GM12878 (cell line): ENCODE data around the gene GALNT9. TPM values are rescaled to one million over a fixed set of nuclear protein-coding genes. Genes with fewer than 3 reads are reported as not detected.

Experiments
- ATAC-seq: fragments of 200-7000 bp; cut with Tn5 transposase; 3 replicates; pipeline ENCODE4 v1.9.1; 2020; ENCODE audit warnings: mild to moderate bottlenecking, moderate library complexity
- BruUV-seq: library from RNA; stranded (reverse); fragments of 400-500 nt; replicated peaks from 2 replicates; lab custom pipeline; 2021; lab: Mats Ljungman, UMichigan
- CTCF ChIA-PET: fragments of 300-600 bp; sonication (Branson Sonifier 250); formaldehyde crosslinking; extraction: SDS; loops from one replicate; lab custom pipeline; 2021; ENCODE audit warnings: inconsistent platforms; lab: Yijun Ruan, JAX
- POLR2A ChIA-PET: fragments of 350-600 bp; formaldehyde crosslinking; extraction: SDS; loops from one replicate; lab custom pipeline; 2021; ENCODE audit warnings: inconsistent platforms; lab: Charles Lee
- RAD21 ChIA-PET: fragments of 300-600 bp; sonication (Branson Sonifier 250); formaldehyde crosslinking; loops from one replicate; lab custom pipeline; 2023; ENCODE audit warnings: antibody characterized with exemption; ENCODE audit not compliant: unreplicated experiment; lab: Charles Lee
- SMC1A ChIA-PET: fragments of 300-600 bp; sonication (Branson Sonifier 250); formaldehyde crosslinking; loops from one replicate; lab custom pipeline; 2023; ENCODE audit not compliant: unreplicated experiment, uncharacterized antibody; lab: Charles Lee
- DNase-seq: peaks from one replicate; pipeline ENCODE4 v3.0.0-alpha.2; 2011; ENCODE audit warnings: low read depth, low spot score
- FAIRE-seq: peaks from 3 replicates; lab custom pipeline; 2011; peaks lifted over from hg19 to GRCh38; lab: Jason Lieb, UNC
- H2AFZ ChIP-seq: 2 replicates; pipeline ENCODE4 v1.6.0; 2011; ENCODE audit warnings: low read depth, low read length, control low read depth; ENCODE audit not compliant: control insufficient read depth
- H3K27ac ChIP-seq: 2 replicates; pipeline ENCODE4 v1.5.1; 2011; ENCODE audit warnings: control low read depth; ENCODE audit not compliant: control insufficient read depth, insufficient read depth
- H3K27me3 ChIP-seq, 2 experiments: replicated peaks in 1 of 2; 2 replicates each; pipeline versions ENCODE4 v1.6.0 to v1.6.1; 2011; ENCODE audit warnings: low read length in 1 of 2; ENCODE audit not compliant: control insufficient read depth in 2 of 2, insufficient read depth in 2 of 2
- H3K36me3 ChIP-seq, 2 experiments: 2 replicates each; pipeline ENCODE4 v1.5.1; 2011; ENCODE audit warnings: low read length in 1 of 2; ENCODE audit not compliant: control insufficient read depth in 2 of 2, insufficient read depth in 2 of 2
- H3K4me1 ChIP-seq: 2 replicates; pipeline ENCODE4 v1.6.1; 2011; ENCODE audit warnings: mild to moderate bottlenecking, low read length, moderate library complexity, mixed read lengths; ENCODE audit not compliant: control insufficient read depth, insufficient read depth
- H3K4me2 ChIP-seq: 2 replicates; pipeline ENCODE4 v1.6.0; 2011; ENCODE audit warnings: control low read depth; ENCODE audit not compliant: control insufficient read depth, insufficient read depth
- H3K4me3 ChIP-seq: fragments of 200-600 bp; sonication (generic); 2 replicates; pipeline ENCODE4 v1.5.1; 2016
- H3K79me2 ChIP-seq: 2 replicates; pipeline ENCODE4 v1.6.0; 2011; ENCODE audit warnings: low read length; ENCODE audit not compliant: control insufficient read depth, insufficient read depth
- H3K9ac ChIP-seq: 2 replicates; pipeline ENCODE4 v1.8.0; 2011; ENCODE audit warnings: low read length, control low read depth, mixed read lengths; ENCODE audit not compliant: control insufficient read depth, insufficient read depth
- H3K9me3 ChIP-seq: replicated peaks from 3 replicates; pipeline ENCODE4 v1.5.1; 2011; ENCODE audit warnings: mild to moderate bottlenecking, low read length; ENCODE audit not compliant: control insufficient read depth, insufficient read depth
- H4K20me1 ChIP-seq: 2 replicates; pipeline ENCODE4 v1.6.0; 2011; ENCODE audit not compliant: control insufficient read depth, insufficient read depth
- BHLHE40 ChIP-seq, 2 experiments: fragments of 450-650 bp in 1 of 2; IDR thresholded peaks; 2 replicates each; pipeline ENCODE4 v1.6.1; 2011 to 2017; ENCODE audit warnings: low read depth in 2 of 2, borderline replicate concordance in 1 of 2, improper control_type of control experiment in 1 of 2, low read length in 1 of 2, mild to moderate bottlenecking in 1 of 2
- CBFB ChIP-seq: IDR thresholded peaks from 2 replicates; pipeline ENCODE4 v1.6.1; 2016; ENCODE audit warnings: antibody characterized with exemption, low read depth
- CHD4 ChIP-seq: fragments of 200-600 bp; sonication (generic); IDR thresholded peaks from 2 replicates; pipeline ENCODE4 v1.6.1; 2016; ENCODE audit warnings: mild to moderate bottlenecking
- EZH2 ChIP-seq: IDR thresholded peaks from 2 replicates; pipeline ENCODE4 v1.6.1; 2012; ENCODE audit warnings: low read depth, mild to moderate bottlenecking, control low read depth, inconsistent platforms, low read length, borderline replicate concordance; ENCODE audit not compliant: control insufficient read depth
- HDAC2 ChIP-seq: fragments of 200-600 bp; sonication (generic); IDR thresholded peaks from 2 replicates; pipeline ENCODE4 v1.6.1; 2017
- IRF4 ChIP-seq: IDR thresholded peaks from 2 replicates; pipeline ENCODE4 v1.6.1; 2011; ENCODE audit warnings: low read depth, low read length
- IRF5 ChIP-seq: fragments of 450-650 bp; IDR thresholded peaks from 2 replicates; pipeline ENCODE4 v1.6.1; 2017; ENCODE audit warnings: borderline replicate concordance
- KAT2A ChIP-seq: conservative IDR thresholded peaks from 2 replicates; pipeline ENCODE4 v1.6.1; 2011; ENCODE audit warnings: low read depth, low read length; ENCODE audit not compliant: control insufficient read depth
- MEF2B ChIP-seq: fragments of 450-650 bp; IDR thresholded peaks from 2 replicates; pipeline ENCODE4 v1.6.1; 2018; ENCODE audit warnings: mild to moderate bottlenecking, moderate library complexity; ENCODE audit not compliant: partially characterized antibody, poor library complexity, severe bottlenecking
- MTA2 ChIP-seq: fragments of 450-650 bp; IDR thresholded peaks from 2 replicates; pipeline ENCODE4 v1.6.1; 2016; ENCODE audit warnings: low read depth, mild to moderate bottlenecking, moderate library complexity
- NFIC ChIP-seq: IDR thresholded peaks from 2 replicates; pipeline ENCODE4 v1.6.1; 2012; ENCODE audit warnings: low read depth, mild to moderate bottlenecking, inconsistent platforms, low read length, moderate library complexity
- PBX3 ChIP-seq: IDR thresholded peaks from 2 replicates; pipeline ENCODE4 v1.6.1; 2011; ENCODE audit warnings: mild to moderate bottlenecking, low read depth, low read length, moderate library complexity; ENCODE audit not compliant: insufficient replicate concordance
- RAD21 ChIP-seq: IDR thresholded peaks from 2 replicates; pipeline ENCODE4 v1.6.1; 2011; ENCODE audit warnings: mild to moderate bottlenecking, low read depth, low read length, moderate library complexity; ENCODE audit not compliant: insufficient read depth
- RFX5 ChIP-seq: IDR thresholded peaks from 2 replicates; pipeline ENCODE4 v1.6.1; 2011; ENCODE audit warnings: low read depth, low read length, improper control_type of control experiment
- TARDBP ChIP-seq: IDR thresholded peaks from 2 replicates; pipeline ENCODE4 v1.6.1; 2016; ENCODE audit warnings: borderline replicate concordance
- ZNF384 ChIP-seq: IDR thresholded peaks from 2 replicates; pipeline ENCODE4 v1.6.1; 2012; ENCODE audit warnings: low read depth, mild to moderate bottlenecking, low read length, improper control_type of control experiment, borderline replicate concordance
- ZSCAN29 ChIP-seq: fragments of 450-650 bp; IDR thresholded peaks from 2 replicates; pipeline ENCODE4 v1.6.1; 2017; ENCODE audit warnings: mild to moderate bottlenecking, moderate library complexity
- WGBS: methylation state at CpG from one replicate; pipeline ENCODE4 v1.1.6; 2016; ENCODE audit warnings: low lambda C conversion rate; ENCODE audit not compliant: insufficient replicate concordance, insufficient coverage; ENCODE audit errors: missing lambda C conversion rate; 5-methylcytosine and 5-hydroxymethylcytosine counted together
- in situ Hi-C: fragments of 300-500 bp; cut with MboI; formaldehyde crosslinking; loops from 9 replicates; pipeline ENCODE4 v1.14.3; 2018; ENCODE audit warnings: mixed read lengths
- intact Hi-C: fragments of 100-400 bp; cut with micrococcal nuclease; formaldehyde crosslinking; loops from one replicate; pipeline ENCODE4 v1.14.2; 2022; ENCODE audit not compliant: unreplicated experiment
- polyA plus RNA-seq, 11 experiments: library from polyadenylated mRNA; depleted of rRNA in 4 of 11; unstranded in 6 of 11; stranded (reverse) in 5 of 11; fragments of >200 nt; fragmentation: Nextera tagmentation in 4 of 11; fragmentation: Illumina TruSeq in 1 of 11; extraction: Ambion mirVana in 4 of 11; extraction: Trizol in 1 of 11; gene quantifications; 1 replicate in 1 of 11; 2 replicates in 10 of 11; pipeline versions ENCODE4 v1.2.1 to v1.2.3, GENCODE V29; 2011 to 2016; ENCODE audit warnings: inconsistent platforms in 2 of 11, missing spikeins in 2 of 11, low read depth in 1 of 11
- total RNA-seq, 4 experiments: library from RNA; depleted of rRNA in 3 of 4; stranded (reverse); fragments of >200 nt in 3 of 4; fragmentation: Illumina TruSeq in 1 of 4; extraction: Trizol in 1 of 4; gene quantifications; 2 replicates each; pipeline versions ENCODE4 v1.2.1 to v1.2.3, GENCODE V29; 2013 to 2021

Gene GALNT9
- total and polyA plus RNA-seq, 10 of the 15 experiments (the other 5 are each of a cell fraction or from before 2014, with no cell fraction given) = 0.04 TPM; not detected in 9

- TF ChIP-seq BHLHE40 (IDR thresholded peaks at IDR 0.05; ENCODE audit: borderline replicate concordance in 1 of 2, low read depth in 2 of 2, low read length in 1 of 2) = no peak
These were observed 22.5 kb upstream of the GALNT9 start (continued) for GRCh38 chr12:132351751-132352495.

- intact Hi-C loops (no loop called here), in situ Hi-C loops (no loop called here)
- H3K79me2 ChIP-seq = no peaks in the 10 kb centered on the region
- CTCF ChIA-PET = no interaction called here
- DNase-seq (no peak), FAIRE-seq (peak; percentile 52), ATAC-seq (no peak)
- H2AFZ ChIP-seq = no peak overlapping the region
- H3K4me3 ChIP-seq = no peak overlapping the region
- no peak overlapping the region for H3K27ac ChIP-seq
- BruUV-seq = no TSS peak
- H3K4me2 ChIP-seq = no peak overlapping the region
- no peaks in the 10 kb centered on the region for H4K20me1 ChIP-seq
- no peaks in the 10 kb centered on the region for H3K4me1 ChIP-seq
- H3K9me3 ChIP-seq = no peaks in the 10 kb centered on the region; the same call in 2 of the 3 replicates
- WGBS = 0% methylated on average over 1 of the region's 1 CpG
- H3K27me3 ChIP-seq = no peaks in the 10 kb centered on the region
- POLR2A ChIA-PET = interaction anchor here (0.6 kb wide), 1 partner anchor 142 kb away, joined by 3 read pairs; no protein-coding TSS in a partner anchor
- RAD21 ChIA-PET = no interaction called here
- no peak overlapping the region for H3K9ac ChIP-seq
- H3K36me3 ChIP-seq = no peaks in the 10 kb centered on the region
- SMC1A ChIA-PET = no interaction called here
- TF ChIP-seq RAD21 (no peak), IRF5 (no peak), EZH2 (no peak), MTA2 (no peak), ZNF384 (no peak), KAT2A (no peak), CHD4 (no peak), RFX5 (no peak), IRF4 (no peak), NFIC (no peak), HDAC2 (no peak), PBX3 (no peak), CBFB (no peak), ZSCAN29 (no peak), TARDBP (no peak), MEF2B (no peak)
These were observed 20.2 kb upstream of the GALNT9 start for GRCh38 chr12:132349501-132350131.
